ENCODE results near the gene ZCCHC14.

The ZCCHC14 gene

GRCh38 chr16:87356491-87356853 is 136.4 kb downstream of the ZCCHC14 start:
- no peak for DNase-seq

Measured in T-helper 1 cell (primary cell).